NCI-H2029 (cell line): Measurements from ENCODE around the gene COA1.
"Not testable (repeated sequence)": the region's sequence is repeated elsewhere in the genome, so short reads cannot be mapped to it uniquely, and the experiment has no call there.

Experiments used
- DNase-seq: peaks from one replicate; lab custom pipeline; 2025; lab: John Stamatoyannopoulos, UW

COA1 gene

GRCh38 chr7:43627798-43628197 lies 101.5 kb downstream of the COA1 start:
- not testable (repeated sequence) for DNase-seq

GRCh38 chr7:43626695-43627094 lies 102.6 kb downstream of the COA1 start:
- no peak for DNase-seq

GRCh38 chr7:43625980-43626379 lies 103.3 kb downstream of the COA1 start:
- DNase-seq: no peak

- DNase-seq: no peak
These were observed 103.9 kb downstream of the COA1 start for GRCh38 chr7:43625453-43625852.

GRCh38 chr7:43624156-43624555 lies 105.2 kb downstream of the COA1 start:
- DNase-seq: no peak

- no peak for DNase-seq
These were observed 107.4 kb downstream of the COA1 start for GRCh38 chr7:43621729-43622448.

GRCh38 chr7:43619213-43620012 lies 109.9 kb downstream of the COA1 start:
- no peak for DNase-seq

GRCh38 chr7:43618073-43618472 lies 111.2 kb downstream of the COA1 start:
- DNase-seq: no peak

- DNase-seq: no peak
These were observed 112.3 kb downstream of the COA1 start for GRCh38 chr7:43616977-43617376.

- no peak for DNase-seq
These were observed 113.7 kb downstream of the COA1 start for GRCh38 chr7:43615558-43616145.

GRCh38 chr7:43612599-43613589 lies 116.4 kb downstream of the COA1 start:
- DNase-seq: no peak

GRCh38 chr7:43612128-43612527 lies 117.2 kb downstream of the COA1 start:
- no peak for DNase-seq

- DNase-seq: no peak
These were observed 120.2 kb downstream of the COA1 start for GRCh38 chr7:43609097-43609496.

- DNase-seq: no peak
These were observed 125.1 kb downstream of the COA1 start for GRCh38 chr7:43604251-43604650.

GRCh38 chr7:43602256-43602655 lies 127.1 kb downstream of the COA1 start:
- DNase-seq: no peak

GRCh38 chr7:43600056-43600455 lies 129.3 kb downstream of the COA1 start:
- DNase-seq: no peak

- not testable (repeated sequence) for DNase-seq
These were observed 132.9 kb downstream of the COA1 start for GRCh38 chr7:43596426-43596825.

- DNase-seq: no peak
These were observed 135.3 kb downstream of the COA1 start for GRCh38 chr7:43594020-43594419.

- no peak for DNase-seq
These were observed 136.3 kb downstream of the COA1 start for GRCh38 chr7:43593010-43593409.

GRCh38 chr7:43592326-43592725 lies 137.0 kb downstream of the COA1 start:
- no peak for DNase-seq

GRCh38 chr7:43591558-43592180 lies 137.7 kb downstream of the COA1 start:
- DNase-seq: no peak
